RWPE2 (cell line): ENCODE results near the gene OR2V1.
A peak's percentile ranks its signal among the peaks of the same experiment; 100 is the strongest.

Source experiments
- ATAC-seq: fragments of 200-7000 bp; cut with Tn5 transposase; 3 replicates; pipeline ENCODE4 v1.9.1; 2021; ENCODE audit warnings: low read depth
- DNase-seq: peaks from one replicate; pipeline ENCODE4 v3.0.0-alpha.2; 2020; ENCODE audit warnings: low spot score
- H3K27ac ChIP-seq: fragments of 450-650 bp; 2 replicates; pipeline ENCODE4 v1.5.1; 2017; ENCODE audit warnings: mild to moderate bottlenecking; ENCODE audit not compliant: poor library complexity, severe bottlenecking
- H3K27me3 ChIP-seq: fragments of 250-450 bp; sonication (Bioruptor Pico); 2 replicates; pipeline ENCODE4 v1.5.1; 2021; ENCODE audit warnings: mild to moderate bottlenecking, moderate library complexity; ENCODE audit not compliant: insufficient read depth, poor library complexity, severe bottlenecking
- H3K36me3 ChIP-seq: fragments of 250-450 bp; sonication (Bioruptor Pico); 2 replicates; pipeline ENCODE4 v1.5.1; 2020; ENCODE audit warnings: low read depth, mild to moderate bottlenecking, moderate library complexity
- H3K4me1 ChIP-seq: fragments of 250-450 bp; sonication (Bioruptor Pico); 2 replicates; pipeline ENCODE4 v1.5.1; 2021; ENCODE audit warnings: mild to moderate bottlenecking, moderate library complexity; ENCODE audit not compliant: insufficient read depth, poor library complexity, severe bottlenecking
- H3K4me3 ChIP-seq: fragments of 250-450 bp; sonication (Bioruptor Pico); 2 replicates; pipeline ENCODE4 v1.5.1; 2021; ENCODE audit warnings: mild to moderate bottlenecking, moderate library complexity; ENCODE audit not compliant: severe bottlenecking
- H3K9me3 ChIP-seq: fragments of 250-450 bp; sonication (Bioruptor Pico); 2 replicates; pipeline ENCODE4 v1.5.1; 2021; ENCODE audit warnings: mild to moderate bottlenecking, moderate library complexity; ENCODE audit not compliant: severe bottlenecking
- CTCF ChIP-seq: fragments of 450-650 bp; IDR thresholded peaks from one replicate; pipeline ENCODE4 v1.5.1; 2017; ENCODE audit warnings: mild to moderate bottlenecking, moderate library complexity; ENCODE audit not compliant: poor library complexity, severe bottlenecking

OR2V1 gene

GRCh38 chr5:181167814-181168488, 37.0 kb upstream of the OR2V1 start:
- DNase-seq (no peak), ATAC-seq (peak; percentile 10; the same call in 1 of the 3 replicates)
- Histone ChIP-seq H3K9me3 (no peaks in the 10 kb centered on the region), H3K4me3 (no peak overlapping the region), H3K4me1 (peaks cover 10% of the 10 kb centered on the region), H3K27ac (no peak overlapping the region), H3K36me3 (no peaks in the 10 kb centered on the region), H3K27me3 (no peaks in the 10 kb centered on the region)
- peak; percentile 76 for TF ChIP-seq CTCF

GRCh38 chr5:181166812-181167733, 36.1 kb upstream of the OR2V1 start:
- no peaks in the 10 kb centered on the region for H3K36me3 ChIP-seq
- no peak for TF ChIP-seq CTCF
- H3K4me1 ChIP-seq = peaks cover 6% of the 10 kb centered on the region
- H3K9me3 ChIP-seq = no peaks in the 10 kb centered on the region
- DNase-seq = no peak
- no peak overlapping the region for H3K4me3 ChIP-seq
- peak; percentile 32; the same call in 2 of the 3 replicates for ATAC-seq
- H3K27me3 ChIP-seq = no peaks in the 10 kb centered on the region
- H3K27ac ChIP-seq = no peak overlapping the region

GRCh38 chr5:181164076-181164952, 33.3 kb upstream of the OR2V1 start:
- DNase-seq (no peak), ATAC-seq (no peak)
- no peak overlapping the region for H3K27ac ChIP-seq
- H3K4me1 ChIP-seq = peaks cover 14% of the 10 kb centered on the region
- no peak overlapping the region for H3K4me3 ChIP-seq
- H3K36me3 ChIP-seq = no peaks in the 10 kb centered on the region
- H3K27me3 ChIP-seq = no peaks in the 10 kb centered on the region
- TF ChIP-seq CTCF = no peak
- no peaks in the 10 kb centered on the region for H3K9me3 ChIP-seq

GRCh38 chr5:181163487-181164075, 32.6 kb upstream of the OR2V1 start:
- ATAC-seq (no peak), DNase-seq (no peak)
- H3K4me3 ChIP-seq = no peak overlapping the region
- no peaks in the 10 kb centered on the region for H3K36me3 ChIP-seq
- no peak overlapping the region for H3K27ac ChIP-seq
- TF ChIP-seq CTCF = no peak
- H3K27me3 ChIP-seq = no peaks in the 10 kb centered on the region
- no peaks in the 10 kb centered on the region for H3K9me3 ChIP-seq
- H3K4me1 ChIP-seq = peaks cover 8% of the 10 kb centered on the region
